Activated T-helper 17 cell treated with anti-CD3 and anti-CD28 coated beads, Interleukin-2, amount 50 U/mL, for 72 hours (primary cell): ENCODE results near the gene MCFD2. TPM values are rescaled to one million over a fixed set of nuclear protein-coding genes. Genes with fewer than 3 reads are reported as not detected.

Experiments used
- ATAC-seq: fragments of 150-1000 bp; cut with Tn5 transposase; replicated peaks from 2 replicates; pipeline ENCODE4 v1.10.0; 2021; ENCODE audit warnings: mild to moderate bottlenecking, moderate library complexity
- H3K27ac Mint-ChIP-seq: one replicate; pipeline ENCODE4 v1.8.0; 2022; ENCODE audit warnings: mixed read lengths
- H3K27me3 Mint-ChIP-seq: one replicate; pipeline ENCODE4 v1.8.0; 2022; ENCODE audit warnings: mixed read lengths
- H3K36me3 Mint-ChIP-seq: one replicate; pipeline ENCODE4 v1.8.0; 2022; ENCODE audit warnings: low read depth, mild to moderate bottlenecking, mixed read lengths
- H3K4me1 Mint-ChIP-seq: one replicate; pipeline ENCODE4 v1.8.0; 2022; ENCODE audit warnings: mixed read lengths
- H3K4me3 Mint-ChIP-seq: one replicate; pipeline ENCODE4 v1.8.0; 2022; ENCODE audit warnings: mild to moderate bottlenecking, mixed read lengths
- H3K9me3 Mint-ChIP-seq: one replicate; pipeline ENCODE4 v1.8.0; 2022; ENCODE audit warnings: mixed read lengths
- total RNA-seq, 2 donors: library from RNA; stranded (reverse); gene quantifications; one replicate each; pipeline ENCODE4 v1.2.3, GENCODE V29; 2022

The MCFD2 gene
- total RNA-seq, 2 donors from 2014 or later: 37.1 to 63.1 TPM

DNA sequence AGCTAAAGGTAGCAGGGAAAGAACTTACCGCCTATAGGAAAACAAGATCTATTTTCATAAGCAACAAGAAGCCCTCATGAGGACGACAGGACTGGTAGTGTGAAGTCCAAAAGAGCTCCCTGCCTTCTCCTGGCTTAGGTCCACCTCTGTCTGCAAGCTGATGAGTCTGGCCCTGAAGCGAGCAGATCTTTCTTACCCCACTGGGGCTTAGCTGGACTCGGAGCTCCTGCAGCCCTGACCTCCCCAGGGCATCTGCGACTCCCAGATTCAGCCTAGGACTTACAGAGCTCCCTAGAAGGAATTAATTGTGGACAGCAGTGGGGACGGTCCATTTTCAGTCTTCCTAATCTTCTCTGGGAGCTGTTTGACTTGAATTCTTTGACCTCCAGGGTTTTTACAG is 53.7 kb downstream of the MCFD2 start:
- no peaks in the 10 kb centered on the region for H3K9me3 Mint-ChIP-seq
- no peak for ATAC-seq

DNA sequence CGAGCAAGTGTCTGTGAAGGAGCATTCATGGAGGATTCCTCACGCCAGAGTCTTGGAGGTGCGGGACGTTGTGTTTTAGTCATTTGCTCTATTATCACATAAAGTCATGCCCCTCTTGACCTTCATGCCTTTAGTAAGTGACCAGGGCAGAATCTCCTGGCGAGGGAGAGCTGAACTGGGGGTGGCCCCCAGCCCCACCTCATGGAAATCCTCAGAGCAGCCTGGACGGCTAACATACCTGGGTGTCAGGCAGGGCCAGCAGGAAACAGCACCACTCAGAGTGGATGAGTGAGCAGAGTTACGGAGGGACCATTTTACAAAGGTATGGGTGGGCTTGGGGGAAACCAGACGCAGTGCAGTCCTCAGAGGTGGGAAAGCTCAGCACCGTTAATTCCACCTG is 56.1 kb downstream of the MCFD2 start:
- ATAC-seq: no peak
- Mint-ChIP-seq H3K36me3 (no peaks in the 10 kb centered on the region), H3K4me3 (no peak overlapping the region), H3K27ac (no peak overlapping the region), H3K9me3 (no peaks in the 10 kb centered on the region), H3K27me3 (peaks cover 7% of the 10 kb centered on the region), H3K4me1 (no peaks in the 10 kb centered on the region)

More for the DNA sequence above, 53.7 kb downstream of the MCFD2 start:
- no peaks in the 10 kb centered on the region for H3K36me3 Mint-ChIP-seq
- no peaks in the 10 kb centered on the region for H3K4me1 Mint-ChIP-seq
- no peak overlapping the region for H3K4me3 Mint-ChIP-seq
- peaks cover 6% of the 10 kb centered on the region for H3K27me3 Mint-ChIP-seq
- no peak overlapping the region for H3K27ac Mint-ChIP-seq

DNA sequence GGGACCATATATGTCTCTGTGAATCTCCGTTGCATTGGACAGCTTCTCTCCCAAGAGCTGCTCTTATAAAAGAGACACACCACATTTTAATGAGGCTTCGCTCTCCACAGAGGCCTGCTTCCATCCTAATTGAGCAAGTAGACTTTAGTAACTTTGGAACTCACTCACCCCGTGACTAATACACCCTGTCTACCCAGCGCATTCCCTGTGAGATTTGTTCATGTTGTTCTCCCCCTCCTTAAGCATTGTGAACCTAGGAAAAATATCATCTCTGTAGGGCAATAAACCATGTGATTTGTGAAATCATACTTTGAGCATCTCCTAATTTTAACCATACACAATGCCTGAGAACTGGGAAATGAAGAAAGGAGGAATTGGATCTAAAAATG is 56.9 kb downstream of the MCFD2 start:
- Mint-ChIP-seq H3K4me1 (no peaks in the 10 kb centered on the region), H3K9me3 (no peaks in the 10 kb centered on the region), H3K4me3 (no peak overlapping the region), H3K36me3 (no peaks in the 10 kb centered on the region), H3K27me3 (peaks cover 3% of the 10 kb centered on the region), H3K27ac (no peak overlapping the region)
- ATAC-seq: no peak

DNA sequence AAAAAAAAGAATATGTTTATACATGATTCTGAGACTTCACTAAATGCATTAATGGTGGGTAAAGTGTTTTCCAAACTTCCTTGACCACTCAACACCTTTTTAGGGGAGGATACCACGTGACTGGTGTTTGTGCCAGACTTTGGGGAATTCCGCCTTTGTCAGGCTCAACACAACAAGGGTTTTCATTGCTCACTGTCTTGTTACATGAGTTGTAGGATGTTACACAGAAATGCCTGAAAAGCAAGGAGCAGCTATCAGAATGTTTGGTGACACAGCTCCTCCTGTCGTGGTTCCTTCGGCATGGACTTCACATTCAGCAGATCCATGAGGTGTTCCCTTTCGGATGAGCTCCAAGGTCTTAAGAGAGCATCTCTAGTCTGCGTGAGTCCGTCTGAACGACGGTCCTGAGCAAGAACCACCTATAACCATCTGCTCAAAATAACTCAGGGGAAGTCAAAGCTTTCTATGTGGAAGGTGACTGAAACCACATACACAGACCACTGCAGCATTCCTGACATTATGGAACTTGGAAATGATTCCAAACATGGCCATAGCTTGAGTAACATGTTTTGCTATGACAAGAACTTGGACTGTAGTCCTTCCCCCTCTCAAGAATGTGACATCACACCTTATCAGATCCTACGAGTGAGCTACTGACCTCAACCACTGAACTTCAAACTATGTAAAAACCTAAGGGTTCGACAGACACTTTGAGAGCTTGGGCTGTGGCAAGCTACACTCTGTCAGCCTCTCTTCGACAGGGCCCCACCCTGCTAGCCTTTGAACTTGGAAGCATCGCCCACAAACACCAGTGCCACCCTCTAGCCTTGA is 57.5 kb downstream of the MCFD2 start:
- no peaks in the 10 kb centered on the region for H3K36me3 Mint-ChIP-seq
- H3K9me3 Mint-ChIP-seq: no peaks in the 10 kb centered on the region
- no peak for ATAC-seq

DNA sequence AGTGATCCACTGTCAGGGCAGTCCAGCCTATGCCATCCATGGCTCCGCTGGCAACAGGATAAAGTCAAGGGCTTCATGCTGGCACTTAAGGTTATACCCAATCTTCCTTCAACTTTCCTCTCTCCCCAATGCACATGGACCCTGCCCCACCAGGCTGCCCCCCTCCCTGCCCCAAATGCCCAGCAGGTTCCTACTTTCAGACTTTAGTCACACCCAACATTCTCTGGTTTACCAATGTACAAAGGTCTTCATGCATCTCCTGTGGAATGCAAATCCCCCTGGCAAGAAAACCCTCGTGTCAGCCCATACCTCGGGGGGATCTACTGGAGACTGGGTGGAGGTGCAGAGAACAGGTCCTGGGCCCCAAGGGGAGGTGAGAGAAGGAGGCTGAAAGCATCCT is 59.3 kb downstream of the MCFD2 start:
- H3K9me3 Mint-ChIP-seq: no peaks in the 10 kb centered on the region
- no peak overlapping the region for H3K4me3 Mint-ChIP-seq
- H3K4me1 Mint-ChIP-seq: no peaks in the 10 kb centered on the region
- no peaks in the 10 kb centered on the region for H3K36me3 Mint-ChIP-seq
- H3K27ac Mint-ChIP-seq: no peak overlapping the region
- no peak for ATAC-seq
- peaks cover 3% of the 10 kb centered on the region for H3K27me3 Mint-ChIP-seq

More for the DNA sequence above, 57.5 kb downstream of the MCFD2 start:
- Mint-ChIP-seq H3K27me3 (peaks cover 3% of the 10 kb centered on the region), H3K4me3 (no peak overlapping the region), H3K27ac (no peak overlapping the region), H3K4me1 (no peaks in the 10 kb centered on the region)

DNA sequence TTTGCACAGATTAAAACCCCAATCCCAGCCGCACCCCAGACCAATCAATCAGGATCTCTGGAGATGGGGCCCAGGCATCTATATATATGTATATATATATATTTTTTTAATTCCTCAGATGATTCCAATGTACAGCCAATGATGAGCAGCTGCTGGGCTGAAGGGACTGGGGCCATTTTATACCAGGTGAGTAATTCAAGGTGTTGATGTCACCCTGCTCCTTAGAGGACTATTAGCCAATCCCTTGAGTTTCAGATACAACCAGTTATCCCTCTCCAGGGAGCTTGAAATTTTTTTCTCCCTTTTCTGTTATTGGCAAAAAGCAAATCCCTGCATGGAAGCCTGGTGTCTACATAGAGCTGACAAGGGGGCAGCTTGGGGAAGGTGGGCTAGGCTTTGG is 59.8 kb downstream of the MCFD2 start:
- Mint-ChIP-seq H3K9me3 (no peaks in the 10 kb centered on the region), H3K27me3 (peaks cover 3% of the 10 kb centered on the region), H3K36me3 (no peaks in the 10 kb centered on the region), H3K4me3 (no peak overlapping the region), H3K27ac (no peak overlapping the region), H3K4me1 (no peaks in the 10 kb centered on the region)
- ATAC-seq: no peak

DNA sequence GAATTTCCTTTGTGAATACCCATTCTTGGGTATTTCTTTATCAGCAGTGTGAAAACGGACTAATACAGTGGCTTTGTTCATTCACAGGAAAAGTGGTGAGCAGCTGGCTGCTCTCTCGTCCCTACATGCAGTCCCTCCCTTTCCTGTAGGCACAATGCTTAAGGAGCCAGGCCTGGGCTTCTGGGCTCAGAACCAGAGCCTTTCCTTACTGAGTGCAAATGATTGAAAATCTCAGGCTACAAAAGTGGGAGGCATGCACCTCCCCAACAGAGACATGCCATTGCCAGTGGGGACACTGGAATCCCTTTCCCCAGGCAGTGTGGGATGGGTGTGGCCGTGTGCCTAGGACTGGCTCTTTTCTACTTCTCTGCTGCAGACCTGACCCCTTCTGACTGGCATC is 61.3 kb downstream of the MCFD2 start:
- no peak for ATAC-seq
- H3K36me3 Mint-ChIP-seq: no peaks in the 10 kb centered on the region

DNA sequence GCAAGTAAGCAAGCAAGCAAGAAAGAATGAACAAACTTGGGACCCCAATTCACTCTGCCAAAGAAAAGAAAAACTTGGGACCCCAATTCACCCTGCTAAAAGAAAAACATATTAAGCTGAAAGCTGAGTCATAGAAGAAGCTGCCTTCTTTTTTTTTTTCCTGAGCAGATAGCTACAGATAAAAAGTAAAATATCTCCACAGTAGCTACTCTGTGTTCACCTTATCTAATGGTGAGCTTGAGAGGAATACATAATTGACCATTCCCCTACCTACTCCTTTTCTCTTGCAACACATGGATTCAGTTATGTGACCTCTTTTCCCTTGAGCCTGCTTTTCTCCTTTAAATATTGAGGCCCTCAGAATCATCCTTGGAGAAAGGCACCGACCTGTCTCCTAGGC is 63.0 kb downstream of the MCFD2 start:
- Mint-ChIP-seq H3K4me3 (no peak overlapping the region), H3K36me3 (no peaks in the 10 kb centered on the region), H3K27ac (no peak overlapping the region), H3K4me1 (no peaks in the 10 kb centered on the region), H3K9me3 (no peaks in the 10 kb centered on the region), H3K27me3 (peaks cover 6% of the 10 kb centered on the region)
- ATAC-seq: no peak

More for the DNA sequence above, 61.3 kb downstream of the MCFD2 start:
- no peaks in the 10 kb centered on the region for H3K9me3 Mint-ChIP-seq
- no peaks in the 10 kb centered on the region for H3K4me1 Mint-ChIP-seq
- peaks cover 6% of the 10 kb centered on the region for H3K27me3 Mint-ChIP-seq
- no peak overlapping the region for H3K4me3 Mint-ChIP-seq
- H3K27ac Mint-ChIP-seq: no peak overlapping the region

DNA sequence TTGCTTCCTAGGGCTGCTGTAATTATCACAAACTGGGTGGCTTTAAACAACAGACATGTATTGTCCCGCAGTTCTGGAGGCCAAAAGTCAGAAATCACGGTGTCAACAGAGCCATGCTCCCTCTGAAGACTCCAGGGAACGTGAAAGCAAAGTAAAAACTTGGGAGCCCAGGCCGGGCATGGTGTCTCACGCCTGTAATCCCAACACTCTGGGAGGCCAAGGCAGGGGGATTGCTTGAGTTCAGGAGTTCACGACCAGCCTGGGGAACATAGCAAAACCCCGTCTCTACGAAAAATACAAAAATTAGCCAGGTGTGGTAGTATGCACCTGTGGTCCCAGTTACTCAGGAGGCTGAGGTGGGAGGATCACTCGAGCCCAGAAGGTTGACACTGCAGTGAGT is 63.5 kb downstream of the MCFD2 start:
- no peaks in the 10 kb centered on the region for H3K4me1 Mint-ChIP-seq
- peaks cover 6% of the 10 kb centered on the region for H3K27me3 Mint-ChIP-seq
- H3K36me3 Mint-ChIP-seq: no peaks in the 10 kb centered on the region
- no peak overlapping the region for H3K4me3 Mint-ChIP-seq
- H3K9me3 Mint-ChIP-seq: no peaks in the 10 kb centered on the region
- ATAC-seq: no peak
- H3K27ac Mint-ChIP-seq: no peak overlapping the region

Other genes starting within 250 kb of the MCFD2 start
- 10 to 100 TPM in 1 of 2 donors, 1 to 10 TPM in 1; 7.9 to 12.4 TPM for gene SOCS5, start 216.5 kb downstream of the MCFD2 start, total RNA-seq
- 10 to 100 TPM; 45.2 to 62.1 TPM for gene TTC7A, start 25.4 kb upstream of the MCFD2 start, total RNA-seq
- gene STPG4, start 239.5 kb upstream of the MCFD2 start, total RNA-seq: under 1 TPM; 0.19 to 0.50 TPM